Right cardiac atrium (tissue), 5 donors: Measurements from ENCODE around the gene CDS2. TPM values are rescaled to one million over a fixed set of nuclear protein-coding genes. Genes with fewer than 3 reads are reported as not detected.

Experiments
- ATAC-seq, 2 donors: fragments of 200-7000 bp; cut with Tn5 transposase; one replicate each; pipeline versions ENCODE4 v1.8.0 to v1.9.1; 2020; ENCODE audit warnings: moderate library complexity in 2 of 2, mild to moderate bottlenecking in 1 of 2
- DNase-seq, 3 donors: peaks; one replicate each; pipeline ENCODE4 v3.0.0-alpha.2; 2020
- H3K27ac ChIP-seq: one replicate; pipeline ENCODE4 v1.5.1; 2013; ENCODE audit warnings: mild to moderate bottlenecking, low read length, control low read depth, moderate library complexity
- H3K27me3 ChIP-seq: one replicate; pipeline ENCODE4 v1.6.1; 2013; ENCODE audit not compliant: control insufficient read depth, insufficient read depth
- H3K4me1 ChIP-seq: one replicate; pipeline ENCODE4 v1.6.1; 2013; ENCODE audit warnings: low read length; ENCODE audit not compliant: control insufficient read depth, insufficient read depth
- H3K4me3 ChIP-seq: one replicate; pipeline ENCODE4 v1.5.1; 2013; ENCODE audit warnings: low read length, control low read depth
- H3K9me3 ChIP-seq: one replicate; pipeline ENCODE4 v1.6.1; 2013; ENCODE audit warnings: low read length; ENCODE audit not compliant: control insufficient read depth
- WGBS: extraction: QIAGEN DNeasy Blood & Tissue Kit; methylation state at CpG from one replicate; pipeline ENCODE4 v1.1.7; 2013; 5-methylcytosine and 5-hydroxymethylcytosine counted together
- intact Hi-C, 4 donors: fragments of 100-400 bp; cut with DNase I; formaldehyde crosslinking; loops; one replicate each; pipeline versions ENCODE4 v1.11.0 to v1.14.0; 2022 to 2023
- long read RNA-seq, 4 donors: library from polyadenylated mRNA; unstranded; transcript quantifications; one replicate each; pipeline ENCODE4 v2.0.0, GENCODE V29; 2020 to 2021
- polyA plus RNA-seq: library from polyadenylated mRNA; stranded (reverse); fragments of 200-250 nt; gene quantifications from one replicate; pipeline ENCODE4 v1.2.3, GENCODE V29; 2013
- total RNA-seq, 4 donors: library from RNA; stranded (reverse); fragmentation: NEBNext Ultra II Directional; extraction: Animal tissue kit (Norgen Biotek cat#: 25700); gene quantifications; one replicate each; pipeline ENCODE4 v1.2.1, GENCODE V29; 2021
- donor health status: healthy with polysubstance abuse.
- donor health status: DM: no; HTN: yes; CAD: no.
- donor health status: DM: no; HTN: no; CAD: no.
- donor health status: DM: no; HTN: yes; CAD: no; lungs with severe emphysema.
- donor health status: DM: yes; HTN: yes; CAD: no.

Gene CDS2
- total RNA-seq (10 to 100 TPM; 79.4 to 98.6 (median 88.2) TPM), polyA plus RNA-seq (29.1 TPM)
- long read RNA-seq, donor 1, full-length matches to known transcripts: 141 of 178 reads
- long read RNA-seq, donor 1, partial matches to known transcripts: 4 of 178 reads
- long read RNA-seq, donor 1, other reads (novel, unspliced or antisense): 33 of 178 reads
- long read RNA-seq, donor 2, full-length matches to known transcripts: 73 of 93 reads
- long read RNA-seq, donor 2, partial matches to known transcripts: 0 of 93 reads
- long read RNA-seq, donor 2, other reads (novel, unspliced or antisense): 20 of 93 reads
- long read RNA-seq, donor 3, full-length matches to known transcripts: 336 of 418 reads
- long read RNA-seq, donor 3, partial matches to known transcripts: 9 of 418 reads
- long read RNA-seq, donor 3, other reads (novel, unspliced or antisense): 73 of 418 reads
- long read RNA-seq, donor 4, full-length matches to known transcripts: 84 of 98 reads
- long read RNA-seq, donor 4, partial matches to known transcripts: 4 of 98 reads
- long read RNA-seq, donor 4, other reads (novel, unspliced or antisense): 10 of 98 reads

GRCh38 chr20:5126512-5127203 is at the start of gene CDS2:
TSS of gene CDS2 (plus strand) at chr20:5127008. CDS start at chr20:5127093, 85 bp downstream.
- no peaks in the 10 kb centered on the region for H3K27me3 ChIP-seq
- H3K4me1 ChIP-seq: peaks cover 2% of the 10 kb centered on the region
- H3K27ac ChIP-seq: peak within 1 kb of the TSS; percentile 90
- intact Hi-C loops: loop anchor here (2.0 to 5.0 kb wide), 3 partner anchors 46 to 66 kb away; no protein-coding TSS in a partner anchor
- ATAC-seq: peak; percentile 98
- no peaks in the 10 kb centered on the region for H3K9me3 ChIP-seq
- peak within 1 kb of the TSS; percentile 80 for H3K4me3 ChIP-seq
- peak; percentile 100 for DNase-seq
- WGBS: under 1% methylated on average over 78 of the region's 78 CpGs

DNA sequence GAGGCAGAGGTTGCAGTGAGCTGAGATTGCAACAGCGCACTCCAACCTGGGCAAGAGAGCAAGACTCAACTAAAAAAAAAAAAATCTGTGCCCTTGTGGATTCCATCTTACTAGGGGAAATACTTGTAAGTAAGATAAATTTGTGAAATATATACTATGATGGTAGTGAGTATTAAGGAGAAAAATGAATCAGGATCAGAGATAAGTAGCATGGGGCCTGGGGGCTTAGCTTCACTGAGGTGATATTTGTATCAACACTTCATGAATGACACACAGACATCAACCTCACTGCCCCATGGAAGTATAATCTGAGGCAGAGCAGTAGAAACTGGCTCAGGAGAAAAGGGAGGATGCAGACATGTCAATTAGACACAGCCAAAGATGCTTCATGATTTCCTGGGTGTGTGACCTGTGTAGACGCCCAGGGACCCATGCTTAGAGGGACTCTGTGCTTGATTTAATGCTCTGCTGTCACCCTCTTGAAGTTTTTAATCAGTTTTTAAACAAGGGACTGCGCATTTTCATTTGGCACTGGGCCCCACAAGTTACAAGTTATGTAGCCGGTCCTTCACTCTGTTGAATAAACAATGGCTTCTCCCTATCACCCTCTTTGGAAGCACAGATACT is 48.9 kb upstream of the CDS2 start:
- DNase-seq (no peak), ATAC-seq (no peak)
- Histone ChIP-seq H3K4me1 (peaks cover 2% of the 10 kb centered on the region), H3K27ac (peak overlapping the region; percentile 82), H3K4me3 (peak overlapping the region; percentile 30), H3K9me3 (no peaks in the 10 kb centered on the region), H3K27me3 (no peaks in the 10 kb centered on the region)
- intact Hi-C loops: no loop called here
- 56% methylated on average over 4 of the region's 4 CpGs for WGBS

DNA sequence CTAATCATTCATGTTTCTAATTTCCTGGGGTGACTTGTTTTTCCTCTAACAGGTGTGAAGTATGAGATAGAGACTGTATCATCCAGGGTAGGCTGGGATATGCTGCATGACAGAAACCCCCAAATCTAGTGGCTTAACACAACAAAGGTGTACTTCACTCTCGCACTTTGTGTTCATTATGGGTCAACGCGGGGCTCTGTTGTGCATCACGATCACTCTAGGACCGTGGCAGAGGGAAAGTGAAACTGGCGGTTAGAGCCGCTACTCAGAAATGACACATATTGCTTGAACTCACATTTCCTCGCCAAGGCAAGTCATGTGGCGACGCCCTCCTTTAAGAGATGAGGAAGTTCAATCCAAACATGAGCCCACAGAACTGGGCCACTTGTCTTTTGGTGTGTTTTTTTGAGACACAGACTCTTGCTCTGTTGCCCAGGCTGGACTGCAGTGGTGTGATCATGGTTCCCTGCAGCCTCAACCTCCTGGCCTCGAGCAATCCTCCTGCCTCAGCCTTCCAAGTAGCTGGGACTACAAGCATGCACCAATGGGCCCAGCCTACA is 48.3 kb upstream of the CDS2 start:
- no peaks in the 10 kb centered on the region for H3K9me3 ChIP-seq
- H3K4me1 ChIP-seq: peaks cover 2% of the 10 kb centered on the region
- H3K27ac ChIP-seq: peak overlapping the region; percentile 82
- ATAC-seq: peak; percentile 90 to 91
- H3K4me3 ChIP-seq: peak overlapping the region; percentile 30
- intact Hi-C loops: no loop called here
- DNase-seq: peak; percentile 58 to 83 (median 62)
- WGBS: 38% methylated on average over 11 of the region's 11 CpGs
- no peaks in the 10 kb centered on the region for H3K27me3 ChIP-seq

DNA sequence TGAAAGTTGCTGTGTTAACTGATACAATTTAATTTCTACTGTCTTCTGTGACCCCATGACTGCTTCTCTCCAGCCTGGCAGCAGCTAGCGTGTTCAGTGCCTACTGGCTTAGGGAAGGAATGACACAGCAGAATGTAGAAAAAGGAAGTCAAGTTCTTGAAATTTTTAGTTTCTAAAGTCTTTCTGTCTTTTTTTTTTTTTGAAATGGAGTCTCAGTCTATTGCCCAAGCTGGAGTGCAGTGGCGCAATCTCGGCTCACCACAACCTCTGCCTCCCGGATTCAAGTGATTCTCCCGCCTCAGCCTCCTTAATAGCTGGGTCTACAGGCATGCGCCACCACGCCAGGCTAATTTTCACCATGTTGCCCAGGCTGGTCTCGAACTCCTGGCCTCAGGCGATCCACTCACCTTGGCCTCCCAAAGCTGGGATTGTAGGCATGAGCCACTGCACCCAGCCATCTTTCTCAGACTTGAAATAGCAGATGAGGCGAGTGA is 46.4 kb upstream of the CDS2 start:
- DNase-seq: peak; percentile 78 to 84 (median 82)
- intact Hi-C loops: loop anchor here in 1 of 4 donors (10.0 kb wide), 1 partner anchor 76 kb away; the partner anchor contains the start of gene SLC23A2
- WGBS: 91% methylated on average over 10 of the region's 10 CpGs
- H3K9me3 ChIP-seq: no peaks in the 10 kb centered on the region
- H3K4me1 ChIP-seq: no peaks in the 10 kb centered on the region
- peak; percentile 74 to 80 for ATAC-seq
- peak overlapping the region; percentile 21 for H3K27ac ChIP-seq
- no peaks in the 10 kb centered on the region for H3K27me3 ChIP-seq
- H3K4me3 ChIP-seq: no peak overlapping the region

DNA sequence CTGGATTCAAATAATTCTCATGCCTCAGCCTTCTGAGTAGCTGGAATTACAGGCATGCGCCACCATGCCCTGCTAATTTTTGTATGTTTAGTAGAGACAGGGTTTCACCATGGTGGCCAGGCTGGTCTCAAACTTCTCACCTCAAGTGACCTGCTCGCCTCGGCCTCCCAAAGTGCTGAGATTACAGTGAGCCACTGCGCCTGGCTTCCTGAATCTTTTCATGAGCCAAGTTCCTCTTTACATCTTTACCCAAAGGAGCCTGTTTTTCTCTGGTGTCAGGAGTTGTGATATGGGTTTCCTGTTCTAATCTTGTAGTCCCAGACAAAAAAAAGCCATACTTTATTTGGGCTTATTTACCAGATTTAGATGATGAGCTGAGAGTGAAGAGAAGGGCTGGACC is 41.4 kb upstream of the CDS2 start:
- H3K4me1 ChIP-seq: no peaks in the 10 kb centered on the region
- H3K27ac ChIP-seq: no peak overlapping the region

GRCh38 chr20:5088688-5089087 is 38.1 kb upstream of the CDS2 start:
- Histone ChIP-seq H3K9me3 (no peaks in the 10 kb centered on the region), H3K27me3 (no peaks in the 10 kb centered on the region), H3K27ac (no peak overlapping the region), H3K4me1 (no peaks in the 10 kb centered on the region), H3K4me3 (no peak overlapping the region)
- DNase-seq (no peak), ATAC-seq (no peak)
- intact Hi-C loops: loop anchor here in 1 of 4 donors (10.0 kb wide), 1 partner anchor 84 kb away; the partner anchor contains the start of gene SLC23A2
- 87% methylated on average over 3 of the region's 3 CpGs for WGBS

More for the DNA sequence above, 41.4 kb upstream of the CDS2 start:
- Histone ChIP-seq H3K4me3 (no peak overlapping the region), H3K9me3 (no peaks in the 10 kb centered on the region), H3K27me3 (no peaks in the 10 kb centered on the region)
- intact Hi-C loops: loop anchor here in 1 of 4 donors (10.0 kb wide), 1 partner anchor 81 kb away; the partner anchor contains the start of gene SLC23A2
- WGBS: 51% methylated on average over 4 of the region's 4 CpGs
- peak in 2 of 3 donors; percentile 22 to 64 for DNase-seq
- ATAC-seq: peak in 1 of 2 donors; percentile 17

DNA sequence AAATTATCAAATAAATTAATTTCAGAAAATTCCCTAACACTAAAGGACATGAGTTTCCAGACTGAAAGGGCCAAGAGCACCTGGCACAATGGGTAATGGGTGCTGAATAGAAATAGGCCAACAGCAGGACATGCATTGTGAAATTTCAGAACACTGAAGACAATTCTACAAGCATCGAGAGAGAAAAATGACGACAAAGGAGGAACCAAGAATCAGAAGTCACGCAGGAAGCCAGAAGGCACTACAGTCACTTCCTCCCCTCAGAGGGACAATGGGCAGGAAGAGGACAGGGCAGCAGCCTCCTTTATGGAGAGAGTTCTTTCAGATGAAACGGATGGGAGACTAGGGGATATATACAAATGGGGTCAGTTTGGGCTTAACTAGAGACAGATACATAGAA is 36.6 kb upstream of the CDS2 start:
- 56% methylated on average over 4 of the region's 4 CpGs for WGBS

DNA sequence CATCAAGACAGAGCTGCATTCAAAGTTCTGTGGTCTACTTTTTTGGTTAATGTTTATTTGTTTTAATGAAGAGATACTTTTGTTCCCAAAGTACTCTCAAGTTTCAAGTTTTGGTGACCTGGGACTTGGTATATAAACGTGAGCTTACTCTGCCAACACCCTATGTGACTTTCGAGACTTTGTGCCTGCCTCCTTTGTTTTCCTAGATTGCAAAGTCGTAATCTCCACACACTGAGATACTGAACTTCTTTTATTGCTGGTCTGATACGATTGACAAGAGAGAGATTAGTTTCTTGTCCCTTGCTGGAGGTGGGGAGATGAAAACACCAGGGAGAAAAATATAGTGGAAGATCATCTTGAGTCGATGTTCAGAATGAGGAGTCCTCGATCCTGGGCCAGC is 34.9 kb upstream of the CDS2 start:
- H3K27me3 ChIP-seq: no peaks in the 10 kb centered on the region
- no peak overlapping the region for H3K27ac ChIP-seq
- ATAC-seq (no peak), DNase-seq (no peak)
- H3K4me1 ChIP-seq: no peaks in the 10 kb centered on the region
- H3K4me3 ChIP-seq: no peak overlapping the region
- no peaks in the 10 kb centered on the region for H3K9me3 ChIP-seq
- WGBS: 89% methylated on average over 6 of the region's 6 CpGs
- intact Hi-C loops: loop anchor here in 1 of 4 donors (10.0 kb wide), 1 partner anchor 337 kb away; no protein-coding TSS in a partner anchor

More for the DNA sequence above, 36.6 kb upstream of the CDS2 start:
- DNase-seq (no peak), ATAC-seq (peak; percentile 70 to 78)
- Histone ChIP-seq H3K27ac (no peak overlapping the region), H3K4me3 (no peak overlapping the region), H3K9me3 (no peaks in the 10 kb centered on the region), H3K4me1 (no peaks in the 10 kb centered on the region), H3K27me3 (no peaks in the 10 kb centered on the region)
- intact Hi-C loops: loop anchor here in 1 of 4 donors (10.0 kb wide), 1 partner anchor 335 kb away; no protein-coding TSS in a partner anchor

DNA sequence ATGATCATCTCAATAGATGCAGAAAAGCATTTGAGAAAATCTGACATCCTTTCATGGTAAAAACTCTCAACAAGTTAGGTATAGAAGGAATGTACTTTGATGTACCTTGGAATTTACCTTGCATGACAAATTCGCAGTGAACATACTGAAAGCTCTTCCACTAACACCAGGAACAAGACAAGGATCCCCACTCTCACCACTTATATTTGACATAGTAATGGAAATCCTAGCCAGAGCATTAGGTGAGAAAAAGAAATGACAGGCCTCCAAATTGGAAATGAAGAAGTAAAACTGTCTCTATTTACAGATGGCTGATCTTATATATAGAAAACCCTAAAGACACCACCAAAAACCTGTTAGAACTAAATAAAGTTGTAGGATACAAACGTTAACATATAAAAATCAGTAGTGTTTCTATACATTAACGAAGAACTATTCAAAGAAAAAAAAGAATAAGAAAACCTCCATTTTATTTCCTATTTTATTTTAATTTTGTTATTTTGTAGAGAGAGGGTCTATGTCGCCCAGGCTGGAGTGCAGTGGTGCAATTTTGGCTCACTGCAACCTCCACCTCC is 34.0 kb upstream of the CDS2 start:
- 92% methylated on average over 4 of the region's 4 CpGs for WGBS
- no peaks in the 10 kb centered on the region for H3K9me3 ChIP-seq
- H3K4me3 ChIP-seq: no peak overlapping the region
- no peaks in the 10 kb centered on the region for H3K4me1 ChIP-seq
- intact Hi-C loops: loop anchor here in 1 of 4 donors (10.0 kb wide), 1 partner anchor 338 kb away; no protein-coding TSS in a partner anchor
- ATAC-seq (no peak), DNase-seq (no peak)
- H3K27me3 ChIP-seq: no peaks in the 10 kb centered on the region
- no peak overlapping the region for H3K27ac ChIP-seq

- no peaks in the 10 kb centered on the region for H3K4me1 ChIP-seq
- no peak overlapping the region for H3K27ac ChIP-seq
- intact Hi-C loops: loop anchor here in 2 of 4 donors (5.0 to 10.0 kb wide), 2 partner anchors 328 to 341 kb away; no protein-coding TSS in a partner anchor
- H3K4me3 ChIP-seq: no peak overlapping the region
- 89% methylated on average over 3 of the region's 3 CpGs for WGBS
- DNase-seq: no peak
- H3K27me3 ChIP-seq: no peaks in the 10 kb centered on the region
- H3K9me3 ChIP-seq: no peaks in the 10 kb centered on the region
- ATAC-seq: no peak
Measured at GRCh38 chr20:5095454-5095853, 31.4 kb upstream of the CDS2 start.
